ENCODE results near the gene MAD2L1BP.
"Not testable (repeated sequence)": the region's sequence is repeated elsewhere in the genome, so short reads cannot be mapped to it uniquely, and the experiment has no call there.

The MAD2L1BP gene

GRCh38 chr6:43635387-43636307, at the start of gene MAD2L1BP:
Gene MAD2L1BP (plus strand): TSS chr6:43635840. CDS start chr6:43635876, 36 bp downstream.
- peak; percentile 82 for DNase-seq (ENCODE audit: low spot score)

- DNase-seq (ENCODE audit: low spot score), result no peak
These were observed 47.4 kb upstream of the MAD2L1BP start for GRCh38 chr6:43588194-43588593.

- not testable (repeated sequence) for DNase-seq (ENCODE audit: low spot score)
These were observed 46.1 kb upstream of the MAD2L1BP start for GRCh38 chr6:43589564-43589963.

- DNase-seq (ENCODE audit: low spot score), result no peak
These were observed 41.7 kb upstream of the MAD2L1BP start for GRCh38 chr6:43593938-43594337.

GRCh38 chr6:43600595-43600994, 35.0 kb upstream of the MAD2L1BP start:
- no peak for DNase-seq (ENCODE audit: low spot score)

GRCh38 chr6:43604174-43604573, 31.5 kb upstream of the MAD2L1BP start:
- DNase-seq (ENCODE audit: low spot score), result no peak

- DNase-seq (ENCODE audit: low spot score), result no peak
These were observed 29.6 kb upstream of the MAD2L1BP start for GRCh38 chr6:43606019-43606418.

- DNase-seq (ENCODE audit: low spot score), result peak; percentile 73
These were observed 27.3 kb upstream of the MAD2L1BP start for GRCh38 chr6:43608310-43608763.

- no peak for DNase-seq (ENCODE audit: low spot score)
These were observed 26.8 kb upstream of the MAD2L1BP start for GRCh38 chr6:43608807-43609206.

- no peak for DNase-seq (ENCODE audit: low spot score)
These were observed 26.2 kb upstream of the MAD2L1BP start for GRCh38 chr6:43609402-43609801.

GRCh38 chr6:43610431-43610830, 25.2 kb upstream of the MAD2L1BP start:
- DNase-seq (ENCODE audit: low spot score), result no peak

- DNase-seq (ENCODE audit: low spot score), result no peak
These were observed 21.8 kb upstream of the MAD2L1BP start for GRCh38 chr6:43613721-43614395.

GRCh38 chr6:43614396-43614730, 21.3 kb upstream of the MAD2L1BP start:
- no peak for DNase-seq (ENCODE audit: low spot score)

GRCh38 chr6:43616725-43617472, 18.7 kb upstream of the MAD2L1BP start:
- no peak for DNase-seq (ENCODE audit: low spot score)

GRCh38 chr6:43621078-43621835, 14.4 kb upstream of the MAD2L1BP start:
- no peak for DNase-seq (ENCODE audit: low spot score)

GRCh38 chr6:43621836-43622180, 13.8 kb upstream of the MAD2L1BP start:
- DNase-seq (ENCODE audit: low spot score), result no peak

- no peak for DNase-seq (ENCODE audit: low spot score)
These were observed 13.1 kb upstream of the MAD2L1BP start for GRCh38 chr6:43622541-43622940.

- no peak for DNase-seq (ENCODE audit: low spot score)
These were observed 11.5 kb upstream of the MAD2L1BP start for GRCh38 chr6:43623880-43624785.

- DNase-seq (ENCODE audit: low spot score), result no peak
These were observed 10.8 kb upstream of the MAD2L1BP start for GRCh38 chr6:43624786-43625288.

GRCh38 chr6:43625393-43625992, 10.1 kb upstream of the MAD2L1BP start:
- DNase-seq (ENCODE audit: low spot score), result no peak

Measured in globus pallidus (tissue), 1 donor.